Heart left ventricle (tissue), 16 donors: ENCODE results near the gene LCLAT1. TPM values are rescaled to one million over a fixed set of nuclear protein-coding genes. Genes with fewer than 3 reads are reported as not detected.

Experiments used
- ATAC-seq, 4 donors: fragments of 200-7000 bp; cut with Tn5 transposase; one replicate each; pipeline ENCODE4 v1.9.1; 2020 to 2022; ENCODE audit warnings: moderate library complexity in 4 of 4, mild to moderate bottlenecking in 3 of 4, moderate number of reproducible peaks in 1 of 4
- DNase-seq, 5 donors: peaks; one replicate each; pipeline ENCODE4 v3.0.0-alpha.2; 2020
- H3K27ac ChIP-seq, 12 donors: fragments of 200-600 bp; sonication (generic) in 4 of 12; one replicate each; pipeline versions ENCODE4 v1.5.0 to v1.8.0; 2016 to 2022; ENCODE audit warnings: mild to moderate bottlenecking in 2 of 12
- H3K27me3 ChIP-seq, 9 donors: fragments of 200-600 bp; sonication (generic) in 2 of 9; one replicate each; pipeline versions ENCODE4 v1.5.1 to v1.8.0; 2016 to 2022; ENCODE audit warnings: mild to moderate bottlenecking in 3 of 9
- H3K36me3 ChIP-seq, 9 donors: fragments of 200-600 bp; sonication (generic) in 2 of 9; one replicate each; pipeline versions ENCODE4 v1.5.0 to v1.8.0; 2018 to 2022; ENCODE audit warnings: mild to moderate bottlenecking in 2 of 9
- H3K4me1 ChIP-seq, 12 donors: fragments of 200-600 bp; sonication (generic) in 4 of 12; one replicate each; pipeline versions ENCODE4 v1.5.0 to v1.8.0; 2016 to 2022; ENCODE audit warnings: mild to moderate bottlenecking in 3 of 12
- H3K4me3 ChIP-seq, 12 donors: fragments of 200-600 bp; sonication (generic) in 4 of 12; one replicate each; pipeline versions ENCODE4 v1.5.0 to v1.8.0; 2017 to 2022; ENCODE audit warnings: mild to moderate bottlenecking in 9 of 12, moderate library complexity in 4 of 12
- H3K9me3 ChIP-seq, 12 donors: fragments of 200-600 bp; sonication (generic) in 4 of 12; one replicate each; pipeline versions ENCODE4 v1.5.0 to v1.8.0; 2016 to 2022; ENCODE audit warnings: mild to moderate bottlenecking in 1 of 12
- POLR2A ChIP-seq, 2 donors: fragments of 450-650 bp; IDR thresholded peaks; one replicate each; pipeline ENCODE4 v1.6.1; 2017; ENCODE audit warnings: antibody characterized with exemption in 2 of 2, mild to moderate bottlenecking in 2 of 2, moderate library complexity in 2 of 2
- WGBS, 4 donors: extraction: QIAGEN DNeasy Blood & Tissue Kit in 2 of 4; methylation state at CpG; one replicate each; pipeline versions ENCODE4 v1.1.5 to v1.1.7; 2013 to 2018; 5-methylcytosine and 5-hydroxymethylcytosine counted together
- intact Hi-C, 10 donors: fragments of 100-400 bp; cut with DNase I; formaldehyde crosslinking; loops; one replicate each; pipeline versions ENCODE4 v1.11.1 to v1.14.2; 2022
- polyA plus RNA-seq, 2 donors: library from polyadenylated mRNA; stranded (reverse); fragments of 200-250 nt; gene quantifications; one replicate each; pipeline ENCODE4 v1.2.3, GENCODE V29; 2013
- total RNA-seq, 9 donors: library from RNA; depleted of rRNA in 2 of 9; stranded (reverse); fragments of >200 nt in 2 of 9; fragmentation: NEBNext Ultra II Directional in 3 of 9; extraction: Animal tissue kit (Norgen Biotek cat#: 25700) in 3 of 9; gene quantifications; one replicate each; pipeline versions ENCODE4 v1.1.0 to v1.2.4, GENCODE V29; 2016 to 2023
- TF ChIP-seq, protein P1 (sequence below), 12 donors: fragments of 200-600 bp; sonication (generic) in 4 of 12; IDR thresholded peaks; one replicate each; pipeline versions ENCODE4 v1.5.0 to v1.8.0; 2018 to 2022; ENCODE audit warnings: antibody characterized with exemption in 12 of 12, mild to moderate bottlenecking in 5 of 12
- donor health status: ischemic (EF 13 %, LVEDD 7.1; RV severe dilation, severe dysfunction).
- donor health status: healthy with polysubstance abuse.
- donor health status: DM: no; HTN: yes; CAD: no.
- donor health status: DM: no; HTN: no; CAD: no.
- donor health status: ischemic (EF 25% LVEDD 6.9; RV normal size, moderate dysfunction).
- donor health status: ischemic (EF 25% LVEDD 5.7; RV mildly dilated, moderate dysfunction).
- donor health status: healthy.
- donor health status: DM: yes; HTN: yes; CAD: no.
- donor health status: ischemic (EF 35%, LVEDD 5.7; RV mildly dilated, moderate dysfunction).
- donor health status: nonischemic (EF 11% LVEDD 7.7; RV severe dilation, severe dysfunction).
- donor health status: DM: yes; HTN: yes; CAD: no.
- donor health status: PGD.
- donor health status: ischemic (EF 29% LVEDD 5.4; RV normal size, mild dysfunction).
- donor health status: nonischemic (EF 23%, LVEDD 6.1; RV moderate dilation, normal function).

LCLAT1 gene
- total and polyA plus RNA-seq, 11 donors = 9.8 to 70.2 (median 43.8) TPM

DNA sequence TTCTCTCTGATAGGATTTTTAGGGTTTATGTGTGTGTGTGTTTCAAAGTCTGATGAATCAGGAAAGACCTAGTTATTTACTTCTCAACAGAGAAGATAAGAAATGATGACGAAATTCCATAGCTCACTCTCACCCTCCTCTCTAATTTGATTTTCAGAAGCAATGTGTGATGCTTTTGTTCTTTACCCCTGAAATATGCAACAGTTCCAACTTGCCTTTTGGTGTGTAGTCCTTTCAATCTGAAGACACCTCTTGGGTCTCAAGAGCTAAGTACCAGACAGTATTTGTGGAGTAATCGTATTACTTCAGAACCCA lies 18.7 kb upstream of the LCLAT1 start:
- no peak overlapping the region for H3K4me3 ChIP-seq
- no peaks in the 10 kb centered on the region for H3K36me3 ChIP-seq
- DNase-seq (no peak), ATAC-seq (no peak)
- H3K27ac ChIP-seq = no peak overlapping the region
- TF ChIP-seq, protein P1, sequence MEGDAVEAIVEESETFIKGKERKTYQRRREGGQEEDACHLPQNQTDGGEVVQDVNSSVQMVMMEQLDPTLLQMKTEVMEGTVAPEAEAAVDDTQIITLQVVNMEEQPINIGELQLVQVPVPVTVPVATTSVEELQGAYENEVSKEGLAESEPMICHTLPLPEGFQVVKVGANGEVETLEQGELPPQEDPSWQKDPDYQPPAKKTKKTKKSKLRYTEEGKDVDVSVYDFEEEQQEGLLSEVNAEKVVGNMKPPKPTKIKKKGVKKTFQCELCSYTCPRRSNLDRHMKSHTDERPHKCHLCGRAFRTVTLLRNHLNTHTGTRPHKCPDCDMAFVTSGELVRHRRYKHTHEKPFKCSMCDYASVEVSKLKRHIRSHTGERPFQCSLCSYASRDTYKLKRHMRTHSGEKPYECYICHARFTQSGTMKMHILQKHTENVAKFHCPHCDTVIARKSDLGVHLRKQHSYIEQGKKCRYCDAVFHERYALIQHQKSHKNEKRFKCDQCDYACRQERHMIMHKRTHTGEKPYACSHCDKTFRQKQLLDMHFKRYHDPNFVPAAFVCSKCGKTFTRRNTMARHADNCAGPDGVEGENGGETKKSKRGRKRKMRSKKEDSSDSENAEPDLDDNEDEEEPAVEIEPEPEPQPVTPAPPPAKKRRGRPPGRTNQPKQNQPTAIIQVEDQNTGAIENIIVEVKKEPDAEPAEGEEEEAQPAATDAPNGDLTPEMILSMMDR (IDR thresholded peaks at IDR 0.05) = no peak
- TF ChIP-seq POLR2A (IDR thresholded peaks at IDR 0.05) = no peak
- WGBS, 4 donors = 80 to 94% (median 91%) methylated on average over 2 of the region's 2 CpGs
- peaks cover 0 to 9% (median under 1%) of the 10 kb centered on the region in 12 donors for H3K4me1 ChIP-seq
- no peaks in the 10 kb centered on the region for H3K9me3 ChIP-seq
- intact Hi-C loops = loop anchor here in 1 of 10 donors (10.0 kb wide), 1 partner anchor 266 kb away; no protein-coding TSS in a partner anchor
- H3K27me3 ChIP-seq = no peaks in the 10 kb centered on the region

DNA sequence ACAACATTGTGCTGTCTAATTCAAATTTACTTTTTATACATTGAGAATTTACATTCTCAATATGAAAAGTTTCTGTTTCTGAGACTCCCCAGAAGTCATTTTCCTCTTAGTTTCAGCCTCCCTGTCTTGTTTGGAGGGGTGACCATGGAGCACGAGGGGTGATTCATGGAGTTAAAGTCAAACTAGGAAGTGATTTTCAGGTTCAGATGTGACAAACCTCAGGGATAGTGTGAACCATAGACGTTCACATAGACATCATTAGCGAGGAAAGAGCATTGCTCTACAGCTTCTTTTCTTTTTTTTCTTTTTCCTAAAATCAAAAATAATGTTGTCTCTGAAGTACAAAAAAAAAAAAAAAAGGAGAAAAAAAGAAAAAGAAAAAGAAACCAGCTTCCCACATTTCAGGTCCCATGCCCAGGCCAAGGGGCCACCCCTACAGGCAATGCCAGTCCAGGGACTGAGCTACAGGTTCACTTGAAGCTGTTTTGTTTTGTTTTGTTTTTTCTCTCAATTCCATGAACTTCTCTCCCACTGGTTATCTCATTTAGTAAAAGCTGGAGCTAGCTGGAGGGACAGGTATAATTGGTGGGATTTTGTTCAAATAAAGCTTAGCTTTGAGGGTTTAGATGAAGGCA lies 18.1 kb upstream of the LCLAT1 start:
- no peaks in the 10 kb centered on the region for H3K36me3 ChIP-seq
- ATAC-seq = no peak
- intact Hi-C loops = loop anchor here in 1 of 10 donors (10.0 kb wide), 1 partner anchor 266 kb away; no protein-coding TSS in a partner anchor
- no peak for DNase-seq
- H3K27me3 ChIP-seq = no peaks in the 10 kb centered on the region
- H3K4me1 ChIP-seq = peaks cover 0 to 11% (median 0%) of the 10 kb centered on the region in 12 donors
- TF ChIP-seq, protein P1 (IDR thresholded peaks at IDR 0.05) = no peak
- TF ChIP-seq POLR2A (IDR thresholded peaks at IDR 0.05) = no peak
- no peak overlapping the region for H3K4me3 ChIP-seq
- no peak overlapping the region for H3K27ac ChIP-seq
- no peaks in the 10 kb centered on the region for H3K9me3 ChIP-seq
- WGBS, 4 donors = 90 to 95% (median 93%) methylated on average over 3 of the region's 3 CpGs

DNA sequence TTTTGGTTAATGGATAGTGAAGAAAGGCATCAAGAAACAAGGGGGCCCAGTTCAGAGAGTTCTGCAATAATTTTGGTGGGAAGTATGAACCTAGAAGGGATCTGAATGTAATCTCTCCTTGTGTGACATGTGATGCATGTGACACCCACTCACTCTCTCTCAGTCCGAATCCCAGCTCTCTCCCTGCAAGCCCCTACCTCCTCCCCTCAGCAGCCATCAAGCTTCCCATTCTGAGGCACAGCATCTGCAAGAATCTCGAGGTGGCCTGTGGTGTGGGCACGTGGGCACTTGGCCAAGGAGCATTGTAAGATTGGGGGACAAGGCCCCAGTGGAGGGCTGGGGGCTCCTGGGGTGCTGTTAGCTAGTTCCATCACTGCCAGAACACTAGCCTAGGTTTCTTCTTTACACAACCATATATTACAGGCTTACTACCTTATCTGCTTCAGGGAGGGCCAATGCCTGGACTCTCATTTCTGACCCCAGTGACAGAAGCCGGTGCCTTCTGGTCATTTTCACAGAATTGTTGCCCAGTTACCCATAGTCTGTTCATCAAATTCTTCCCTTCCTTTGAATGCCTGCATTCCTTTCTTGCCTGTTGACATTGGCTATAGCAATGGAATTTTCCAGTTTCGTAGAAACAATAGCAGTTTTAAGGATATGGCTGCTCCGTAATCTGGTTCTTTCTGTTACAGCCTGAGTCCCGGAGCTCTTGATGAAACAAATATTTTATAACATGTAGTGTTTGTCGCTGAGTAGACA lies 13.3 kb upstream of the LCLAT1 start:
- Histone ChIP-seq H3K27ac (peak overlapping the region in 4 of 12 donors; percentile 15 to 49 (median 30)), H3K36me3 (no peaks in the 10 kb centered on the region)
- TF ChIP-seq, protein P1 (IDR thresholded peaks at IDR 0.05) = no peak
- no peak for TF ChIP-seq POLR2A (IDR thresholded peaks at IDR 0.05)

DNA sequence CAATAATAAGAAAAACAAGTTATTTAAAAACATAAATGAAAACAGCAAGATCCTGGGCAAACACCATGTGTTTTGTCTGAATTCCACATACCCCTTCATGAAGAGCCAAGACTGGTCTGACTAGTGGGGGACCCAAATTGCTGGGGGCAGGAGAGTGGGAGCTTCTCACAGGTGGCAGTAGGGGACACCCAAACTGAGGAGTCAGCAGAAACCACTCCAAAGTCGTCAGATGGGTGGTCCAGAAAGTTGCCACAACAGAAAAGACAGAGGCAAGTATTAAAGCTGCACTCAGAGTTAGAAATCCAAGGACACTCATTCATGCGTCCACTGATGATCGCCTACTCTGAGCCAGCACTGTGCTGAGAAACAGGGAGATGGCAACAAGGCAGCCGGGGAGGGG lies 12.3 kb upstream of the LCLAT1 start:
- 95 to 98% (median 97%) methylated on average over 4 of the region's 4 CpGs for WGBS, 4 donors
- DNase-seq (no peak), ATAC-seq (no peak)
- Histone ChIP-seq H3K36me3 (no peaks in the 10 kb centered on the region), H3K4me1 (peaks cover 0 to 41% (median 27%) of the 10 kb centered on the region in 12 donors), H3K27me3 (no peaks in the 10 kb centered on the region), H3K4me3 (no peak overlapping the region), H3K9me3 (no peaks in the 10 kb centered on the region), H3K27ac (no peak overlapping the region)
- intact Hi-C loops = loop anchor here in 1 of 10 donors (5.0 kb wide), 1 partner anchor 97 kb away; no protein-coding TSS in a partner anchor
- TF ChIP-seq POLR2A (IDR thresholded peaks at IDR 0.05) = no peak
- TF ChIP-seq, protein P1 (IDR thresholded peaks at IDR 0.05) = no peak

More for the DNA sequence above, 13.3 kb upstream of the LCLAT1 start:
- intact Hi-C loops = no loop called here
- no peak for ATAC-seq
- DNase-seq = no peak
- H3K27me3 ChIP-seq = no peaks in the 10 kb centered on the region
- 75 to 86% (median 76%) methylated on average over 8 of the region's 8 CpGs for WGBS, 4 donors
- peaks cover 0 to 40% (median 27%) of the 10 kb centered on the region in 12 donors for H3K4me1 ChIP-seq
- H3K9me3 ChIP-seq = no peaks in the 10 kb centered on the region
- H3K4me3 ChIP-seq = no peak overlapping the region
